ENCODE measurements around the gene VAC14.
A peak's percentile ranks its signal among the peaks of the same experiment; 100 is the strongest.

Gene VAC14

DNA sequence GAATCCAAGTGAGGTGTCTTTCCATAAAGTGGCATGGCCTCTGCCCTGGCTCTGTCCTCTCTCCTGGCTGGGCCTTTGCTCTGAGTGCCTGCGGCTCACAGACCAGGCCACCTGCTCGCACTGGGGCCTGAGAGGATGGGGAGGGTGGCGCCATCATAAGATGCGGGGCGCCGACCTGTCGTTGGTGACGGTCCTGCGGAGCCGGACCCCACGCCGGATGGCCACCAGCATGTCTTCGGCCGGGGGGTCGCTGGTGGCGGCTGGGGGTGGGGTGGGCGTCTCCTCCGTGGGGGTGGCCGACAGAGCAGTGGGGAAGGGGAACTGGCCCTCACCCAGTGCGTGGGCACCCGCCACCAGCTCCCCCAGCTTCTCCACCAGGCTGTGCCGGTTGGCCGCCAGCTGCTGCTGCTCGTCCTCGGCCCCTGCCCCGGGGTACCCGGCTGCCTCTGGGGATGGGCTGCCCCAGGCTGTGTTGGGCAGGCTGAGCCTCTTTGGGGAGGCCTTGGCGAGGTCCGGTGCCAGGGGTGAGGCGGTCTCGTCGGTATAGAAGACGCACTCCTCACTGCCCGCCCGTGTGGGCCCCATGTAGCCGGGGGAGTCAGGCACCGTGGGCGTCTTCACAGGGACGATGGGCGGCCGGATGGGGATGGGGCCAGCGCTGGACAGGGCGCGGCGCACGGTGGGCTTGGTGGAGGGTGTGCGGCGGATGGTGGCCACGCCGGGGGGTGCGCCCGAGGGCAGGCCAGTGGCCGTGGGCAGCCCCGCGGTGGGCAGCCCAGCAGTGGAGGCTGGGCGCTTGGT, 137.2 kb downstream of the VAC14 start:
- TF ChIP-seq REST (IDR thresholded peaks at IDR 0.05; ENCODE audit: insufficient replicate concordance, low read depth) (no peak), POLR2AphosphoS5 (IDR thresholded peaks at IDR 0.05; ENCODE audit: low read depth) (0 out of 2 replicates have a peak, but pooled peaks have one; percentile 16)
- no peaks in the 10 kb centered on the region for H3K27me3 ChIP-seq (ENCODE audit: insufficient read depth, poor library complexity, severe bottlenecking)
- no peak overlapping the region for H3K27ac ChIP-seq (replicated peaks)
- no peak overlapping the region for H3K4me3 ChIP-seq (replicated peaks; ENCODE audit: insufficient read depth, low read length)
- no peak for DNase-seq (ENCODE audit: low read depth in 1 of 2, low spot score in 1 of 2)

DNA sequence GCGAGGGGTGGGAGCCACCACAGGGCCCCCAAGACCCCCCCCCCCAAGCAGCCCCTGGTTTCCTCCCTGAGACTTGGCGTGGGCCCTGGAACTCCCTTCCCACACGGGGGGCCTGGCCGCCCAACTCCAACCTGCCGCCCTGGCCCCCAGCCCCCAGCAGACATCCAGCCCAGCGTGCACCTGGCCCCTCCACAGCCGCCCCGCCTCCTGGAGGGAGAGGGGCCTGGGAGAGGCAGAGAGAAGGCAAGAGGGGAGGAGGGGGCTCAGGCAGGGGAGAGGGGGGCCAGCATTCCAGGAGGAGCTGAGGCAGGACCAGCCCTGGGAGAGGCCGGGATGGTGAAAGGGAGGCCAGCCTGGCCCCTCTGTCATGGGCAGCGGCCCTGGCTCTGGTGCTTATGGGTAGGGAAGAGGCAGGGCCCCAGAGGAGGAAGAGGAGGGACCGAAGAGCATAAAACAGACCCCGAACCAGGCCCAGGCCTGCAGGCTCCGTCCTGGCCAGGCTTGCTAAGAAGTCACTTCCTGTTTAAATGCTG, 137.9 kb downstream of the VAC14 start:
- Histone ChIP-seq H3K27ac (replicated peaks) (no peak overlapping the region), H3K27me3 (ENCODE audit: insufficient read depth, poor library complexity, severe bottlenecking) (no peaks in the 10 kb centered on the region), H3K4me3 (replicated peaks; ENCODE audit: insufficient read depth, low read length) (no peak overlapping the region)
- no peak for DNase-seq (ENCODE audit: low read depth in 1 of 2, low spot score in 1 of 2)
- TF ChIP-seq SPI1 (IDR thresholded peaks at IDR 0.05; ENCODE audit: borderline replicate concordance, low read depth), result peak; percentile 12; the same call in 1 of the 2 replicates
- no peak for TF ChIP-seq GABPA (IDR thresholded peaks at IDR 0.05; ENCODE audit: low read depth)

GRCh38 chr16:70661918-70662641, 138.9 kb downstream of the VAC14 start:
- DNase-seq (ENCODE audit: low read depth in 1 of 2, low spot score in 1 of 2), result no peak
- H3K27ac ChIP-seq (replicated peaks), result no peak overlapping the region
- no peak; the same call in 1 of the 2 replicates for TF ChIP-seq POLR2AphosphoS5 (IDR thresholded peaks at IDR 0.05; ENCODE audit: low read depth)
- TF ChIP-seq GABPA (IDR thresholded peaks at IDR 0.05; ENCODE audit: low read depth), result no peak
- no peak for TF ChIP-seq CTCF (IDR thresholded peaks at IDR 0.05; ENCODE audit: insufficient read depth, low read length)
- TF ChIP-seq REST (IDR thresholded peaks at IDR 0.05; ENCODE audit: insufficient replicate concordance, low read depth), result no peak
- TF ChIP-seq SPI1 (IDR thresholded peaks at IDR 0.05; ENCODE audit: borderline replicate concordance, low read depth), result no peak

GRCh38 chr16:70661534-70661917, 139.4 kb downstream of the VAC14 start:
- Histone ChIP-seq H3K4me3 (replicated peaks; ENCODE audit: insufficient read depth, low read length) (no peak overlapping the region), H3K27me3 (ENCODE audit: insufficient read depth, poor library complexity, severe bottlenecking) (no peaks in the 10 kb centered on the region), H3K27ac (replicated peaks) (no peak overlapping the region)
- DNase-seq (ENCODE audit: low read depth in 1 of 2, low spot score in 1 of 2), result no peak
- TF ChIP-seq REST (IDR thresholded peaks at IDR 0.05; ENCODE audit: insufficient replicate concordance, low read depth) (no peak), SPI1 (IDR thresholded peaks at IDR 0.05; ENCODE audit: borderline replicate concordance, low read depth) (no peak), CTCF (IDR thresholded peaks at IDR 0.05; ENCODE audit: insufficient read depth, low read length) (no peak), POLR2AphosphoS5 (IDR thresholded peaks at IDR 0.05; ENCODE audit: low read depth) (no peak), GABPA (IDR thresholded peaks at IDR 0.05; ENCODE audit: low read depth) (no peak)

More at GRCh38 chr16:70661918-70662641, 138.9 kb downstream of the VAC14 start:
- Histone ChIP-seq H3K4me3 (replicated peaks; ENCODE audit: insufficient read depth, low read length) (no peak overlapping the region), H3K27me3 (ENCODE audit: insufficient read depth, poor library complexity, severe bottlenecking) (no peaks in the 10 kb centered on the region)
